GM18508 (cell line): ENCODE measurements around the gene PHF21A.

Experiments used
- ATAC-seq: cut with Tn5 transposase; IDR thresholded peaks from one replicate; pipeline ENCODE4 v1.9.1; 2021; ENCODE audit warnings: moderate number of reproducible peaks; ENCODE audit not compliant: insufficient read depth, unreplicated experiment

PHF21A gene

DNA sequence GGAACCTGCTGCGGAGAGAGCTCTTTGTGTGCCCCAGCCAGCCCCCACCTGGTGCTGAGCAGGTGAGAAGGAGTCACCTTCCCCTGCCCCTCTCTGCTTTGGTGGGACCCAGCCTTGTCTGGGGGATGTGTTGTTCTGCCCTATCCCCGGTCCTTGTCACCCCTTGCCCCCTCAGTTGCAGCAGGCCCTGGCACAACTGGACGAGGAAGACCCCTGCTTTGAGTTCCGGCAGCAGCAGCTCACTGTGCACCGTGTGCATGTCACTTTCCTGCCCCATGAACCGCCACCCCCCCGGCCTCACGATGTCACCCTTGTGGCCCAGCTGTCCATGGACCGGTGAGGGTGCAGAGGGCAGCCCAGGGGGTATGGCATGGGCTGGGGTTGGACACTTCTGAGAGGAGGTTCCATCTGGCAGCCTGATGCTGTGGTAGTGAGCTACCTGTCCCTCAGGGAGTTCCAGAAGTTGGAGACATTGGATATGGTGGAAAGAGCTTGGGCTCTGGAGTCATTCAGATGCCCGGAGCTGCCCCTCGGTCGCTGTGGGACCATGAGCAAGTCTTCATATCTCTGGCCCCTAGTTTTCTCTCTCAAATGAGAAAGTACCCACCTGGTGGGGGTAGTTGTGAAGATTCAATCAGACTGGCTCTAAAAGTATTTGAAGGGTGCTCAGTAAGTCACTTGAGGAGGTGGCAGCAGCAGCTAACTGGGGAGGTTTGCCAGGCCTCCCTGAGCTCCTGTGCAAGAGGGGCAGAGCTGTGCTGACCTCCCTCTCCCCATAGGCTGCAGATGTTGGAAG is 194.5 kb downstream of the PHF21A start:
- ATAC-seq = no peak

GRCh38 chr11:45926001-45926401 is 195.3 kb downstream of the PHF21A start:
- ATAC-seq = no peak

DNA sequence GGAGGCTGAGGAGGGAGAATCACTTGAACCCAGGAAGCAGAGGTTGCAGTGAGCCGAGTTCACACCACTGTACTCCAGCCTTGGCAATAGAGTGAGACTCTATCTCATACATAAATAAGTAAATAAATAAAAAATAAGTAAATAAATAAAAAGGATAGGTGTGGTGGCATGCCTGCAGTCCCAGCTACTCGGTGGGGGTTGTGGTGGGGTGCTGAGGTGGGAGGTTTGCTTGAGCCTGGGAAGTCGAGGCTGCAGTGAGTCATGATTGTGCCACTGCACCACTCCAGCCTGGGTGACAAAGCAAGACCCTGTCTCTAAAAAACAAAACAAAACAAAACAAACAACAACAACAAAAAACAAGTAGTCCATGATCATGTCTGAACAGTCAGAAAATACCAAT is 195.7 kb downstream of the PHF21A start:
- no peak for ATAC-seq

DNA sequence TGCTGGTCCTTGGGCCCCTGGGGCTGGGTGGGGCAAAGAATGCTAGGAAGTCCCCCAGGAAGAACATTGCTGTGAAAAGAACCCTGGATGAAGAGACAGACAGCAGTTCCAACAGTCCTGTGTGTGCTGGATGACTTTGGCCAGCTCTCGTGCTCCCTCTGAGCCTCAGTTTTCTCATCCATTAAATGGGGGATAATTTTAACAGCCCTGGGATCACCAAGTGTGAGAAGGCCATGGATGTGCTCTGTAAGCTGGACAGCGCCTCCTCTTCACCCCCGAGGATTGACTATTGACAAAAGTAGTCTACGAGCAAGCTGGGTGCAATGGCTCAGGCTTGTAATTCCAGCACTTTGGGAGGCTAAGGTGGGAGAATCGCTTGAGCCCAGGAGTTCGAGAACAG is 196.3 kb downstream of the PHF21A start:
- ATAC-seq = no peak

DNA sequence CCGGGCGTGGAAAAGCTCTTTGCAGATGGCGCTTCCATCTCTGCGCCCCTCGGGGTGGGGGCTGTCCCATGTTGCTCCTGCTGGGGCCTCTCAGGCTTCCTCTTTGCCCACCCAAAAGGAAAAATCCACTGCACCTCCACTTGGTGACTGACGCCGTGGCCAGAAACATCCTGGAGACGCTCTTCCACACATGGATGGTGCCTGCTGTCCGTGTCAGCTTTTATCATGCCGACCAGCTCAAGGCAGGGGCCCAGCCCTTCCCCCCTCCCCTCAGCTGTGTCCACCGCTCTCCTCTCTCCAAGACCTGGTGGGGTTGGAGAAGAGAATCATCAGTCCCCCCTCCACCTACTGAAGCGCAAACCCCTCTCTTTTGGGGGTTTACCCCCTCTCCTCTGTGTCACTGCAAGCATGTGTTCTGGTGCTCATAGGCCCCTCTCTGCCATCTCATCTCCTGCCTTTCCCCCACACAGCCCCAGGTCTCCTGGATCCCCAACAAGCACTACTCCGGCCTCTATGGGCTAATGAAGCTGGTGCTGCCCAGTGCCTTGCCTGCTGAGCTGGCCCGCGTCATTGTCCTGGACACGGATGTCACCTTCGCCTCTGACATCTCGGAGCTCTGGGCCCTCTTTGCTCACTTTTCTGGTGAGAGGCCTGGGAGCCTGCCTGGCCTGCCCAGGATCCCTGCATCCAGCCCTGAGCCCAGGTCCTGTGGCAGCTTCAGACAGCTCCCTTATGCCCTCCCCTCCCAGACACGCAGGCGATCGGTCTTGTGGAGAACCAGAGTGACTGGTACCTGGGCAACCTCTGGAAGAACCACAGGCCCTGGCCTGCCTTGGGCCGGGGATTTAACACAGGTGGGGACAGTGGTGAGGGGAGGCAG is 197.0 kb downstream of the PHF21A start:
- ATAC-seq = no peak

- no peak for ATAC-seq
These were observed 198.7 kb downstream of the PHF21A start, which contains the start of gene LARGE2 for GRCh38 chr11:45922425-45923082. TSS of gene LARGE2 (plus strand) at chr11:45922656. CDS start at chr11:45922883, 227 bp downstream.

DNA sequence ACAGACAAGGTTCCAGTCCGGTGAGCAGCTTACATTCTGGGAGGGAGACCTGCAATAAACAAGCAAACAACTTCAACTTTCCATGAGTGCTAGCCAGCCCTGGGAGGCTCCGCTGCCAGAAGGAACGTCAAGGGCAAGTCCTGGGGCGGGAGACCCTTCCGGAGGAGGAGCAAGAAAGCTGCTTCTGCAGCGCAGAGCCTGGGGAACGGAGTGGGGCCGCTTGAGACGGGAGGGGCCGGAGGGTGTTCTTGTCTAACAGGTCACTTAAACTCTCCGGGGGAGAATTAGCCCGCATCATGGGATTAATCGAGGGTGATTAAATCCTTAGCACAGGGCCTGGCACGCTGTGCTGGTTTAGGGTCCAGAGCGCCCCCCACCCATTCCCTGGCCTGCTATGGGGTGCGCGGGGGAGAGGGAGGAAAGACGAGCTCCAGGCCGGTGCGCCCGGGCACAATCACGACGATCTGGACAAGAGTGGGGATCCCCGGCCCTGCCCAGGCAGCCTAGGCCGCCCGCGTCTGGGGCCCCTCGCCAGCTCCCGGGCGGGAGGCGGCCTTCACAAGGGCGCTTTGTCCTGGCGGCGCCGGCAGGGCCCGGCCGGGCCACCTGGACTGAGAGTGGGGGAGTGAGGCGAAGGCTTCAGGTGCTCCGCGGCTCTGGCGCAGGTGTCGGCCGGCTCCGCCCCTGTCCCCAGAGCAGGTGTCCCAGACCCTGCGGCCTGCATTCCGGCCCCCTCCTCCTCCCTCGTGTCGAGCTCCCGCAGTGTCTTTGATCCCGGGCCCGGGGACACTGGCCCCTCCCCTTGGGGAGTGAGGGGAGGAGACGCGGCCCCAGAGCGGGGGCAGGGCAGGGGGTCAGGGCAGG is 199.5 kb downstream of the PHF21A start:
- no peak for ATAC-seq

DNA sequence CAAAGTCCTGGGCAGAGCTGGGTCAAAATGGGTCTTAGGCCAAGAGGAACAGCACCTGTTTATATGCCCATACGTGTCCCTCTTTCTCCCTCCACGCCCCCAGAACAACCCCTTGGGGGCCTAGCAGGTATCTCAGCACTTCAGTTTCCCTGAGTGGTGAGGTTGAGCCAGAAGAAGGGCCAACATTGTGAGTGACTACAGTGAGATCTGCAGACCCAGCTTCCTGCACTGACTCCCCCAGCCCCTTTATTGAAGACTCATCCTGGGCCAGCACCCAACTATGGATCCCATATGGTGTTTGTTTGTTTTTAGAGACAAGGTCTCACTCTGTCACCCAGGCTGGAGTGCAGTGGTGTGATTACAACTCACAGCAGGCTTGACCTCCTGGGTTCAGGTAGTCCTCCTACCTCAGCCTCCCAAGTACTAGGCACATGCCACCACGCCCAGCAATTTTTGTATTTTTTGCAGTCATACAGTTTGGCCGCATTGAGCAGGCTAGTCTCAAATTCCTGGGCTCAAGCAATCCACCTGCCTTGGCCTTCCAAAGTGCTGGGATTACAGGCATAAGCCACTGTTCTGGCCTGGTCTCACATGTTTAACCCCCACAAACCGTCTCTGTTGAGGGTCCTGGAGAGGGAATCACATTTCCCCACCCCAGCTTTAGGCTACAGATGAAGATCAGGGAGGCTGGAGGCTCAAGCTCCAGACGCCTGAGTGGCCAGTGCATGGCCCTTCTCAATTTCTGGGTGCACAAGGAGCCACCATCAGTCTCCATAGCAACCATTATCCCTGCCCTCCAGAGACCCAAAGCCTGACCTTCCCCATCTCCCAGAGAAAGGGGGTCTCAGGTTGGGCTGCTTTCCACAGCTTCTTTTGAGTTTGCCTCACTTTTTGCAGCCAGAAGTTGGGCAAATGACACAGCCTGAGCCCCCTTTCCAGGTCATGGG is 200.4 kb downstream of the PHF21A start:
- ATAC-seq = no peak

DNA sequence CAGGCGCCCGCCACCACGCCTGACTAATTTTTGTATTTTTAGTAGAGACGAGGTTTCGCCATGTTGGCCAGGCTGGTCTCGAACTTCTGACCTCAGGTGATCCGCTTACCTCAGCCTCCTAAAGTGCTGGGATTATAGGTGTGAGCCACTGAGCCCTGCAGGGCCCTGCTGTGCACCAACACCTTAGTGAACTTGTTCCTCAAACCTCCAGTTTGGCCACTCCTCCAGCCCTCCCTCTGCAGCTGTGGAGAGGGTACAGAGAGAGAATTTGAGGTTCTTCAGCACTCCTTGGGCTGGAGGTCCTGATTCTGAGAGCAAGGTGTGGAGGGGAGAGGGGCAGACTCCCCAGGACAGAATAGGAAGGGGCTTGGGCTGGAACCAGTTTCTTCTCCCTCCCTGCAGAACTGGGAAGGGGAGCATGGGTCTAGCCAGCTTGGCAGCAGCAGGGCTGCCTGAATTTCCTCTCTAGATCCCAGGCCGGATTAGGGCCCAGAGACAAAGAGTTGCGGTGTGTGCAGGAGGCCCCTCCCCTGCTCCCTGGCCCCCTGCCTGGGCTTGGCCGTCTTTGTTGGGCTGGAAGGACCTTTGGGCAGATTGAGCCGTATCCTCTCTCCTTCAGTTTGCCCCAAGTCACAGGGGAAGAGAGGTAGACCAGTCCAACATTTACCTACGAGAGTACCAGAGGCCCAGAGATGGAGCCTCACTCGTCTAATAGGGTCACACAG is 201.3 kb downstream of the PHF21A start:
- ATAC-seq = no peak

- no peak for ATAC-seq
These were observed 202.1 kb downstream of the PHF21A start for GRCh38 chr11:45918962-45919675.

DNA sequence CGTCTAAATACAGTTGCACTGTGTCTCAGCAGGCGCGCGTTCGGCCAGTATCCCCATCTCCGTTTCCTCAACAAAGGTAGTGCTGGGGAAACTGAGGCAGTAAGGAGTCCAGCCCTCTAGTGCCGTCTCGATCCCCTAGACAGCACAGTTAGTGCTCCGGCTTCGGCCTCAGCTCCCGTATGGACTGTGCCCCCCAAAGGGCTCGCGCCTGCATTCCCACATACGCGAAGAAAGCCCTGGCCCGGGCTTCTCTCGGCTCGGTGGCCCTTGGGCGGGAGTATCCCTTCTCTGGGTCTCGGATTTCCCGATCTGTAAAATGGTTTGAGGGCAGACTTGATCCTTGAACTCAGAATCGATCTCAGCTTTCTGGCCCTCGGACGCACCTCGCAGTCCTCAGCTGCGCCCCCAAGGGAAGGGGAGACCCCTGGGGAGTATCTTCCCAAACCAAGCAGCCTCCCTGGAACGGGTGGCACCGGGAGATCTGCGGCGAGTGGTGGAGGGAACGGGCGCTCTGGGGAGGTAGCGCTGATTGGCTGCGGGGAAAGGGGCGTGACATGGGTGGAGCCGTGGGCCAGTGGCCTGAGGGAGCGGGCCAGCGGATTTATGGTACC is 202.8 kb downstream of the PHF21A start:
- ATAC-seq = no peak

DNA sequence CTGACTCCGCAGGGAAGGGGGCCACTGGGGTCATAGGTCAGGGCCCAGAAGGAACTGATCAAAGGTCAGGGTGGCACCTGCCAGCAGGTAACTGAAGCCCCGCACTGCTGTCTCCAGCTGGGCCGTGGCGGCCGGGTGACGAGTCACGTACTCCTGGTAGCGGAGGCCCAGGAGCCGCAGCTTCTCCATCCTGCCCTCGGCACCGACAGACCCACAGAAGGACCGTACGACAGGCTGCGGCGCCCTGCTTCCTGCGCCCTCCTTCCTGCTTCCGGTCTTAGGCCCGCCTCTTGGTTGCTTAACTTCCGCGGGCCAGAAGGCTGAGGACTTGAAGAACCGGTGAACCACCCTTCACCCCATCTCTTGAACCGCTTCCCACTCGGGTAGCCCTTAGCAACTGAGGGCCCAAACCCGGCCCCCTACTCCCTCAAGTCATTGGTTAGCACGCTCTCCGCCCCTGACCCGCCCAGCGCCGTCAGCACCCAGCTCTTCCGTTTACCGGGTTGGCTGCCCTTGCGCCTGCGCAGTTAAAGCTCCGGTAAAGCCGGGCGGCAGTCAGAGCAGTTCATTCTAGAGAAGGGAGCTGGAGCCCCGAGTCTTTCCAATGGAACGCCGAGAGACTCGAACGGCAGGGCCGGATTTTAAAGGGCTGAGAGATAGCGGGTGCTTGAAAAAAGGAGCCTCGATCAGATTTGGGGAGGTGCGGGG is 203.5 kb downstream of the PHF21A start, which contains the start of gene PEX16:
Gene PEX16 (minus strand): TSS at position 255 of the 708 bp plus-strand sequence. CDS start 66 bp downstream, at position 189.
- peak; percentile 81 for ATAC-seq

- ATAC-seq = no peak
These were observed 204.0 kb downstream of the PHF21A start for GRCh38 chr11:45917286-45917622.

- no peak for ATAC-seq
These were observed 205.8 kb downstream of the PHF21A start for GRCh38 chr11:45915446-45915845.

GRCh38 chr11:45913942-45914635 is 207.2 kb downstream of the PHF21A start:
- ATAC-seq = no peak

DNA sequence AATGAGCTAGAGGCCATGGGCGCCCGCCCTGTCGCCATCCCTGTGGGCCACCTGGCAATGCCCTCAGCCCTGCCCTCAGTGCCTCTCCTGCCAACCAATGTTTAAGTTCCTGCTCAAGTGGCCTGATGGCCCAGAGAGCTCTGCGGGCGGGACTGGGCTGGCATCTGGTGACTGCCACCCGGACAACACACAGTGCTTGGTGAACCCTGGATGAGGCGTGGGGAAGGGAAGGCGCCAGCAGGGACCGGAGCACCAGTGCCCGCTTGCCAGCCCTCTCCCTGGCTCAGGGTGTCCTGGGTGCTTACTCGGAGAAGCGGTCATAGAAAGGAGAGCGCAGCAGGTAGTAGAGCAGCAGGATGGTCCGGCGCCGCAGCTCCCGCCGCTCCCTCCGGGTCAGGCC is 207.7 kb downstream of the PHF21A start:
- ATAC-seq = no peak
